ENCODE data around the gene IL37. TPM values are rescaled to one million over a fixed set of nuclear protein-coding genes. Genes with fewer than 3 reads are reported as not detected.

Gene IL37
- total RNA-seq, 1 donor from 2014 or later = not detected

GRCh38 chr2:112962308-112963175 is 51.6 kb downstream of the IL37 start:
- no peaks in the 10 kb centered on the region for H3K36me3 Mint-ChIP-seq (ENCODE audit: insufficient read depth)
- peaks cover 4% of the 10 kb centered on the region for H3K27me3 Mint-ChIP-seq
- H3K27ac Mint-ChIP-seq = no peak overlapping the region
- no peak overlapping the region for H3K4me3 Mint-ChIP-seq (ENCODE audit: low read depth)
- no peak for TF ChIP-seq CTCF (IDR thresholded peaks at IDR 0.05; ENCODE audit: unreplicated experiment)
- H3K4me1 Mint-ChIP-seq (ENCODE audit: low read depth) = no peaks in the 10 kb centered on the region
- H3K9me3 Mint-ChIP-seq (ENCODE audit: low read depth) = no peaks in the 10 kb centered on the region
- DNase-seq (ENCODE audit: low spot score, unreplicated experiment) = no peak

GRCh38 chr2:112967023-112967422 is 56.1 kb downstream of the IL37 start:
- no peak for TF ChIP-seq CTCF (IDR thresholded peaks at IDR 0.05; ENCODE audit: unreplicated experiment)
- Mint-ChIP-seq H3K27me3 (peaks cover 24% of the 10 kb centered on the region), H3K4me1 (ENCODE audit: low read depth) (no peaks in the 10 kb centered on the region), H3K27ac (no peak overlapping the region), H3K9me3 (ENCODE audit: low read depth) (no peaks in the 10 kb centered on the region), H3K4me3 (ENCODE audit: low read depth) (no peak overlapping the region), H3K36me3 (ENCODE audit: insufficient read depth) (no peaks in the 10 kb centered on the region)
- DNase-seq (ENCODE audit: low spot score, unreplicated experiment) = no peak

Other genes starting within 250 kb of the IL37 start
- not detected in 2 replicates for gene NT5DC4, start 190.1 kb upstream of the IL37 start, total RNA-seq
- 10.3 and 11.5 TPM in 2 replicates for gene CKAP2L, start 146.6 kb upstream of the IL37 start, total RNA-seq
- gene IL1A, start 126.7 kb upstream of the IL37 start, total RNA-seq = 0.12 TPM in 1 of 2 replicates, not detected in the other
- gene IL1B, start 74.4 kb upstream of the IL37 start, total RNA-seq = not detected in 2 replicates
- not detected in 2 replicates for gene IL36G, start 66.8 kb downstream of the IL37 start, total RNA-seq
- not detected in 2 replicates for gene IL36A, start 94.3 kb downstream of the IL37 start, total RNA-seq
- gene IL36B, start 141.7 kb downstream of the IL37 start, total RNA-seq = not detected in 2 replicates
- 0.13 TPM in 1 of 2 replicates, not detected in the other for gene IL36RN, start 148.0 kb downstream of the IL37 start, total RNA-seq
- not detected in 2 replicates for gene IL1F10, start 156.8 kb downstream of the IL37 start, total RNA-seq
- not detected in 2 replicates for gene IL1RN, start 216.4 kb downstream of the IL37 start, total RNA-seq

All from progenitor cell of endocrine pancreas (in vitro differentiated cells).